Adrenal gland (tissue), 12 donors: ENCODE results near the gene CD36. TPM values are rescaled to one million over a fixed set of nuclear protein-coding genes. Genes with fewer than 3 reads are reported as not detected.

Experiments
- DNase-seq, 7 donors: peaks; one replicate each; pipeline ENCODE4 v3.0.0-alpha.2; 2019 to 2020
- H3K27ac ChIP-seq, 5 donors: fragments of 200-600 bp; sonication (generic) in 4 of 5; 1 replicate in 3 of 5; 2 replicates in 2 of 5; pipeline versions ENCODE4 v1.5.1 to v1.8.0; 2016 to 2020; ENCODE audit warnings: mild to moderate bottlenecking in 1 of 5
- H3K27me3 ChIP-seq: fragments of 200-600 bp; 2 replicates; pipeline ENCODE4 v1.8.0; 2021
- H3K36me3 ChIP-seq, 2 donors: fragments of 200-600 bp; replicated peaks in 1 of 2; 1 replicate in 1 of 2; 2 replicates in 1 of 2; pipeline versions ENCODE4 v1.5.1 to v1.8.0; 2018 to 2022
- H3K4me1 ChIP-seq, 2 donors: fragments of 200-600 bp; replicated peaks in 1 of 2; 1 replicate in 1 of 2; 2 replicates in 1 of 2; pipeline versions ENCODE4 v1.5.1 to v1.8.0; 2018 to 2021
- H3K4me3 ChIP-seq, 4 donors: fragments of 200-600 bp; sonication (generic) in 3 of 4; one replicate each; pipeline ENCODE4 v1.5.1; 2016 to 2018
- H3K9me3 ChIP-seq, 3 donors: fragments of 200-600 bp; sonication (generic) in 1 of 3; replicated peaks in 1 of 3; 1 replicate in 2 of 3; 2 replicates in 1 of 3; pipeline versions ENCODE4 v1.5.1 to v1.8.0; 2016 to 2021
- POLR2A ChIP-seq, 2 donors: fragments of 450-650 bp; IDR thresholded peaks; one replicate each; pipeline ENCODE4 v1.6.1; 2017; ENCODE audit warnings: antibody characterized with exemption in 2 of 2, mild to moderate bottlenecking in 2 of 2, moderate library complexity in 1 of 2
- WGBS, 4 donors: extraction: QIAGEN DNeasy Blood & Tissue Kit in 2 of 4; methylation state at CpG; one replicate each; pipeline versions ENCODE4 v1.1.5 to v1.1.7; 2013 to 2017; 5-methylcytosine and 5-hydroxymethylcytosine counted together
- intact Hi-C, 2 donors: fragments of 100-400 bp; cut with DNase I; formaldehyde crosslinking; loops; one replicate each; pipeline versions ENCODE4 v1.14.1 to v1.15.0; 2022 to 2023
- polyA plus RNA-seq, 3 donors: library from polyadenylated mRNA; stranded (reverse); fragments of 200-250 nt in 2 of 3; fragments of 350-450 nt in 1 of 3; fragmentation: Illumina TruSeq in 1 of 3; extraction: RNeasy Lipid Tissue Mini Kit (QIAGEN cat#74804) in 1 of 3; gene quantifications; one replicate each; pipeline ENCODE4 v1.2.3, GENCODE V29; 2013 to 2014
- total RNA-seq, 9 donors: library from RNA; depleted of rRNA in 4 of 9; stranded (reverse); fragments of >200 nt in 4 of 9; fragments of 120-200 nt in 1 of 9; fragmentation: NEBNext Ultra II Directional in 1 of 9; extraction: Animal tissue kit (Norgen Biotek cat#: 25700) in 1 of 9; gene quantifications; one replicate each; pipeline versions ENCODE4 v1.1.0 to v1.2.4, GENCODE V29; 2013 to 2023
- TF ChIP-seq, protein P1 (sequence below), 6 experiments: fragments of 450-650 bp in 4 of 6; fragments of 200-600 bp in 2 of 6; sonication (generic) in 1 of 6; IDR thresholded peaks; 1 replicate in 5 of 6; 2 replicates in 1 of 6; pipeline versions ENCODE4 v1.5.1 to v1.8.0; 2016 to 2021; ENCODE audit warnings: antibody characterized with exemption in 6 of 6, mild to moderate bottlenecking in 2 of 6, moderate library complexity in 1 of 6
- donor health status: healthy with polysubstance abuse.
- donor health status: Bipolar disorder and iron deficiency.
- donor health status: DM: yes; HTN: yes; CAD: no.
- donor health status: DM: no; HTN: no; CAD: no.
- donor health status: DM: no; HTN: no; CAD: no.
- donor health status: DM: yes; HTN: yes; CAD: no.

CD36 gene
- total and polyA plus RNA-seq, 12 donors = 7.2 to 224 (median 32.2) TPM

GRCh38 chr7:80593869-80594586 lies 44.4 kb upstream of the CD36 start:
- peak in 3 of 7 donors; percentile 23 to 34 (median 28) for DNase-seq

DNA sequence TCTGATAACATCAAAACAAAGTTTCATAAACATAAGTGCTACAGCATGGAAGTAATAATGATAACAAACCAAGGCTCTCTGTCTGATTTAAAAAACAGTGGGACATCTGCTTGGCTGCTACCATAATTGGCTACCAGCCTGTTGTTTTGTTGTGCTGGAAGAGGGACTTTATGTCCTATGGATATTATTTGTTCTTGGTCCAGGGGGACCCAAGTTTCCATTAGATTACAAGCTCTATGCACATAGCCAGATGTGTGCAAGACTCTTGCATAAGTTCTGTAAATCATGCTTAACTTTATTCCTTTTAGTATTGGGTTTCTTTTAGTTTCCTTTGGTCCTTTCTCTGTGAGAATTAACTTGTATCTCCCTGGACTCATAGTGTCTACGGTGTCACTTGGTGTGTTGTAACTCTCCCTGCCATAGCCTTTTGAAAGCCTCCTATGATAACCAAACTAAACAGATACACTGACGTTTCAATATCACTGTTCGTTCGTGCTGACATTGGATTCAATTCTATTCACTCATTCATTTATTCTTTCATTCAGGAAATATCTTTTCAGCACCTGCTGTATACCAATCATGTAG lies 41.4 kb upstream of the CD36 start:
- Histone ChIP-seq H3K9me3 (no peaks in the 10 kb centered on the region), H3K27me3 (no peaks in the 10 kb centered on the region), H3K36me3 (no peaks in the 10 kb centered on the region), H3K4me1 (peaks cover 0 to 8% of the 10 kb centered on the region in 2 donors), H3K4me3 (no peak overlapping the region), H3K27ac (no peak overlapping the region)
- no peak for TF ChIP-seq POLR2A (IDR thresholded peaks at IDR 0.05)
- TF ChIP-seq, protein P1, sequence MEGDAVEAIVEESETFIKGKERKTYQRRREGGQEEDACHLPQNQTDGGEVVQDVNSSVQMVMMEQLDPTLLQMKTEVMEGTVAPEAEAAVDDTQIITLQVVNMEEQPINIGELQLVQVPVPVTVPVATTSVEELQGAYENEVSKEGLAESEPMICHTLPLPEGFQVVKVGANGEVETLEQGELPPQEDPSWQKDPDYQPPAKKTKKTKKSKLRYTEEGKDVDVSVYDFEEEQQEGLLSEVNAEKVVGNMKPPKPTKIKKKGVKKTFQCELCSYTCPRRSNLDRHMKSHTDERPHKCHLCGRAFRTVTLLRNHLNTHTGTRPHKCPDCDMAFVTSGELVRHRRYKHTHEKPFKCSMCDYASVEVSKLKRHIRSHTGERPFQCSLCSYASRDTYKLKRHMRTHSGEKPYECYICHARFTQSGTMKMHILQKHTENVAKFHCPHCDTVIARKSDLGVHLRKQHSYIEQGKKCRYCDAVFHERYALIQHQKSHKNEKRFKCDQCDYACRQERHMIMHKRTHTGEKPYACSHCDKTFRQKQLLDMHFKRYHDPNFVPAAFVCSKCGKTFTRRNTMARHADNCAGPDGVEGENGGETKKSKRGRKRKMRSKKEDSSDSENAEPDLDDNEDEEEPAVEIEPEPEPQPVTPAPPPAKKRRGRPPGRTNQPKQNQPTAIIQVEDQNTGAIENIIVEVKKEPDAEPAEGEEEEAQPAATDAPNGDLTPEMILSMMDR (IDR thresholded peaks at IDR 0.05) = no peak
- intact Hi-C loops = no loop called here
- no peak for DNase-seq
- 78 to 92% (median 81%) methylated on average over 4 of the region's 4 CpGs for WGBS, 4 donors

More at GRCh38 chr7:80593869-80594586, 44.4 kb upstream of the CD36 start:
- H3K36me3 ChIP-seq = no peaks in the 10 kb centered on the region
- H3K4me3 ChIP-seq = no peak overlapping the region
- no peak for TF ChIP-seq POLR2A (IDR thresholded peaks at IDR 0.05)
- TF ChIP-seq, protein P1 (IDR thresholded peaks at IDR 0.05) = no peak
- intact Hi-C loops = no loop called here
- no peaks in the 10 kb centered on the region for H3K9me3 ChIP-seq
- H3K4me1 ChIP-seq = peaks cover 0 to 15% of the 10 kb centered on the region in 2 donors
- no peaks in the 10 kb centered on the region for H3K27me3 ChIP-seq
- 75 to 84% (median 78%) methylated on average over 7 of the region's 7 CpGs for WGBS, 4 donors
- H3K27ac ChIP-seq = no peak overlapping the region

GRCh38 chr7:80597875-80598274 lies 40.6 kb upstream of the CD36 start:
- no peak overlapping the region for H3K27ac ChIP-seq
- no peak for DNase-seq
- no peaks in the 10 kb centered on the region for H3K36me3 ChIP-seq
- TF ChIP-seq, protein P1 (IDR thresholded peaks at IDR 0.05) = no peak
- TF ChIP-seq POLR2A (IDR thresholded peaks at IDR 0.05) = no peak
- H3K27me3 ChIP-seq = no peaks in the 10 kb centered on the region
- no peak overlapping the region for H3K4me3 ChIP-seq
- intact Hi-C loops = no loop called here
- peaks cover 0 to 8% of the 10 kb centered on the region in 2 donors for H3K4me1 ChIP-seq
- H3K9me3 ChIP-seq = no peaks in the 10 kb centered on the region

DNA sequence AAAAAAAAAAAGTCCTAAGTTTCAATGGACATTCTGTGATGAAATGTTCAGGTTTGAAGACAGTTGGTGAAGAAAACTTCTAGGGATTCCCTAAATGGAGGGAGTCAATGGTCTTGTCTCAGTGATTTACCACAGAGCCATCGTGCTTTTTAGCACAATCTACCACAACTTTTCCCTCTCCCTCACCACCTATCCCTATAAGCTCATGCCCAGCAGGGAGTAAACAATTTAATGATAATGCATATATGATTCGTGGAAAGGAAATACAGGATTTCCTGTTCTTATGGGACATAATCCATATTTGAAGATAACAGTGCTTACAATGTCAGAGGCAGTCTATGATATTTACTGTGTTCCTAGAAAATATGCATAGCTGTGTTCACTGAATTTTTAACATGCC lies 38.4 kb upstream of the CD36 start:
- TF ChIP-seq, protein P1 (IDR thresholded peaks at IDR 0.05) = no peak
- TF ChIP-seq POLR2A (IDR thresholded peaks at IDR 0.05) = no peak
- Histone ChIP-seq H3K36me3 (no peaks in the 10 kb centered on the region), H3K27ac (no peak overlapping the region), H3K4me3 (no peak overlapping the region), H3K27me3 (no peaks in the 10 kb centered on the region), H3K4me1 (no peaks in the 10 kb centered on the region), H3K9me3 (no peaks in the 10 kb centered on the region)
- 79 to 83% (median 81%) methylated on average over 2 of the region's 2 CpGs for WGBS, 4 donors
- DNase-seq = no peak
- intact Hi-C loops = no loop called here
